Nephron (organoid): ENCODE data around the gene RBFOX1.

Experiments
- H3K27ac Mint-ChIP-seq, 3 experiments: 2 replicates each; pipeline ENCODE4 v1.8.0; 2020; ENCODE audit warnings: mixed read lengths in 3 of 3, mild to moderate bottlenecking in 2 of 3, moderate library complexity in 1 of 3
- H3K27me3 Mint-ChIP-seq: 2 replicates; pipeline ENCODE4 v1.8.0; 2021; ENCODE audit warnings: low read depth, mild to moderate bottlenecking, moderate library complexity, mixed read lengths
- H3K36me3 Mint-ChIP-seq: 2 replicates; pipeline ENCODE4 v1.8.0; 2020; ENCODE audit warnings: low read depth, mixed read lengths
- H3K4me1 Mint-ChIP-seq: 2 replicates; pipeline ENCODE4 v1.8.0; 2020; ENCODE audit warnings: mixed read lengths
- H3K4me3 Mint-ChIP-seq, 3 experiments: 2 replicates each; pipeline ENCODE4 v1.8.0; 2020; ENCODE audit warnings: mild to moderate bottlenecking in 3 of 3, mixed read lengths in 3 of 3, moderate library complexity in 2 of 3
- H3K9me3 Mint-ChIP-seq: 2 replicates; pipeline ENCODE4 v1.8.0; 2020; ENCODE audit warnings: mixed read lengths
- TF ChIP-seq, protein P1 (sequence below), 3 experiments: fragments of 200-600 bp; sonication (generic); IDR thresholded peaks; one replicate each; pipeline ENCODE4 v1.5.0; 2021; ENCODE audit warnings: antibody characterized with exemption in 3 of 3; ENCODE audit not compliant: unreplicated experiment in 3 of 3

RBFOX1 gene

GRCh38 chr16:7421578-7421977 is 88.9 kb downstream of the RBFOX1 start:
- Mint-ChIP-seq H3K9me3 (no peaks in the 10 kb centered on the region), H3K4me3 (no peak overlapping the region), H3K27ac (peak overlapping the region in 1 of 3 experiments; percentile 30), H3K4me1 (peaks cover 22% of the 10 kb centered on the region), H3K27me3 (no peaks in the 10 kb centered on the region), H3K36me3 (no peaks in the 10 kb centered on the region)
- TF ChIP-seq, protein P1, sequence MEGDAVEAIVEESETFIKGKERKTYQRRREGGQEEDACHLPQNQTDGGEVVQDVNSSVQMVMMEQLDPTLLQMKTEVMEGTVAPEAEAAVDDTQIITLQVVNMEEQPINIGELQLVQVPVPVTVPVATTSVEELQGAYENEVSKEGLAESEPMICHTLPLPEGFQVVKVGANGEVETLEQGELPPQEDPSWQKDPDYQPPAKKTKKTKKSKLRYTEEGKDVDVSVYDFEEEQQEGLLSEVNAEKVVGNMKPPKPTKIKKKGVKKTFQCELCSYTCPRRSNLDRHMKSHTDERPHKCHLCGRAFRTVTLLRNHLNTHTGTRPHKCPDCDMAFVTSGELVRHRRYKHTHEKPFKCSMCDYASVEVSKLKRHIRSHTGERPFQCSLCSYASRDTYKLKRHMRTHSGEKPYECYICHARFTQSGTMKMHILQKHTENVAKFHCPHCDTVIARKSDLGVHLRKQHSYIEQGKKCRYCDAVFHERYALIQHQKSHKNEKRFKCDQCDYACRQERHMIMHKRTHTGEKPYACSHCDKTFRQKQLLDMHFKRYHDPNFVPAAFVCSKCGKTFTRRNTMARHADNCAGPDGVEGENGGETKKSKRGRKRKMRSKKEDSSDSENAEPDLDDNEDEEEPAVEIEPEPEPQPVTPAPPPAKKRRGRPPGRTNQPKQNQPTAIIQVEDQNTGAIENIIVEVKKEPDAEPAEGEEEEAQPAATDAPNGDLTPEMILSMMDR (IDR thresholded peaks at IDR 0.05; ENCODE audit: unreplicated experiment in 3 of 3): no peak

DNA sequence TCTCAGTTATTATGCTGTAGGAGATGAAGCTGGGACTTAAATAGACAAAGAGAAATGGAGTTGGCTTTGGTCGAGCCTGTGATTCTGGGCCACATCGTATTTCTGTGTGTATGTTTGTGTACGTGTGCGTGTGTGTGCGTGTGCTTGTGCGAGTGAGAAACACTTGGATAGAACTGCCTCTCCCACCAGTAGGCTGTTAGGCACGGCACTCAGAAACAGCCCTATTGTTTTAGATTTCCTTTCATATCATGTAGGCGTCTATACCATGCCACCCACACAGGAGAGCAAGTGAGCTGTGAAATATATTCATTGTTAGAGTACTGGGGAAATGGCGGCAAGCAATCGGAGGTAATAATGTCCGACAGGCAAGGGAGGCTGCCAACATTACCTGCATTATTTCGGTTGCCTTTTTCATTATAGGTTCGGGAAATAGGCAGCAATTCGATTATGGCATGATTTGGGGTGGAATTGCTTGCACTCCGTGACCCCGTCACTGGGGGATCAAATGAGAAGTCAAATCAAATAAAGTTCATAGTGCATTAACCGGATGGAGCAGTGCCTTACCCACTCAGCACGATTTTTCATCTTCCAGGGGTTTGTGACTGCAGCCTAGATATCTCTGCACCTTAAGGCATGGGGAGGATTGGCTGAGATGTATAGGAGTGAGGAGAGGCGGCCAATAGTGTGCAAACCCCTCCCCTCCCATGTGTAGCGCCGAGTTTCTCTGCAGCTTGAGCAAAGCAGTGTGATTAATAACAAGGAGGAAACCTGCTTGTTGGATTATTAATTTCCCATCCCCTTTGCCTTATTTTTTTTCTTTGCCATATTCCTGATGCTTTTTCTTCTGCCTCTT is 89.6 kb downstream of the RBFOX1 start:
- TF ChIP-seq, protein P1 (IDR thresholded peaks at IDR 0.05; ENCODE audit: unreplicated experiment in 3 of 3): no peak
- Mint-ChIP-seq H3K4me3 (peak overlapping the region in 1 of 3 experiments; percentile 46), H3K27ac (peak overlapping the region in 2 of 3 experiments; percentile 30 to 80), H3K9me3 (no peaks in the 10 kb centered on the region), H3K27me3 (no peaks in the 10 kb centered on the region), H3K36me3 (no peaks in the 10 kb centered on the region), H3K4me1 (peaks cover 22% of the 10 kb centered on the region)

GRCh38 chr16:7423434-7424044 is 90.9 kb downstream of the RBFOX1 start:
- no peaks in the 10 kb centered on the region for H3K9me3 Mint-ChIP-seq
- TF ChIP-seq, protein P1 (IDR thresholded peaks at IDR 0.05; ENCODE audit: unreplicated experiment in 3 of 3): no peak
- no peaks in the 10 kb centered on the region for H3K36me3 Mint-ChIP-seq
- H3K4me3 Mint-ChIP-seq: peak overlapping the region in 2 of 3 experiments; percentile 7 to 11
- H3K27me3 Mint-ChIP-seq: no peaks in the 10 kb centered on the region
- peaks cover 27% of the 10 kb centered on the region for H3K4me1 Mint-ChIP-seq
- peak overlapping the region in 2 of 3 experiments; percentile 15 to 35 for H3K27ac Mint-ChIP-seq

GRCh38 chr16:7426161-7426560 is 93.5 kb downstream of the RBFOX1 start:
- Mint-ChIP-seq H3K4me3 (no peak overlapping the region), H3K36me3 (no peaks in the 10 kb centered on the region), H3K27ac (no peak overlapping the region), H3K9me3 (no peaks in the 10 kb centered on the region), H3K27me3 (no peaks in the 10 kb centered on the region), H3K4me1 (peaks cover 14% of the 10 kb centered on the region)
- TF ChIP-seq, protein P1 (IDR thresholded peaks at IDR 0.05; ENCODE audit: unreplicated experiment in 3 of 3): no peak

DNA sequence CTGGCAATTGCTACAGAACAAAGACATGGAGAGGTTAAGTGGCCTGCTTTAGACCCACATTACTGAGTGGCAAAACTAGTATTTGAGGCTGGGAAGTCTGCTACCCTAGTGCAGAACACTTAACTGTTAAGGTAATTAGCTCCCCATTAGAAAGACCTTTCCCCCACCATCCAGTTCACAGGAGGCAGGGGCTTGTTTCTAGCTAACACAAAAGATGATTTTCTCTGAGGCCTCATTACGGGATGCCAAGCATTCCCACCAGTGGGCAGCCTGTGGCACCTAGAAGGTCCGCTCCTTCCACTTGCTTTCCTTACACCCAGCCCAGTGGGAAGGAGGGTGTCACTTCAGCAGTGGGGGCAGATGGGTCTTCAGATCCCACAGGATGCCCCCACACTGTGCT is 99.1 kb downstream of the RBFOX1 start:
- Mint-ChIP-seq H3K27ac (no peak overlapping the region), H3K36me3 (peaks cover 4% of the 10 kb centered on the region), H3K4me1 (peaks cover 10% of the 10 kb centered on the region), H3K9me3 (no peaks in the 10 kb centered on the region), H3K4me3 (no peak overlapping the region), H3K27me3 (no peaks in the 10 kb centered on the region)
- TF ChIP-seq, protein P1 (IDR thresholded peaks at IDR 0.05; ENCODE audit: unreplicated experiment in 3 of 3): no peak
